ENCODE data around the gene EDEM2. TPM values are rescaled to one million over a fixed set of nuclear protein-coding genes. Genes with fewer than 3 reads are reported as not detected.

Gene EDEM2
- total RNA-seq, 1 experiment from 2014 or later = 22.8 TPM

DNA sequence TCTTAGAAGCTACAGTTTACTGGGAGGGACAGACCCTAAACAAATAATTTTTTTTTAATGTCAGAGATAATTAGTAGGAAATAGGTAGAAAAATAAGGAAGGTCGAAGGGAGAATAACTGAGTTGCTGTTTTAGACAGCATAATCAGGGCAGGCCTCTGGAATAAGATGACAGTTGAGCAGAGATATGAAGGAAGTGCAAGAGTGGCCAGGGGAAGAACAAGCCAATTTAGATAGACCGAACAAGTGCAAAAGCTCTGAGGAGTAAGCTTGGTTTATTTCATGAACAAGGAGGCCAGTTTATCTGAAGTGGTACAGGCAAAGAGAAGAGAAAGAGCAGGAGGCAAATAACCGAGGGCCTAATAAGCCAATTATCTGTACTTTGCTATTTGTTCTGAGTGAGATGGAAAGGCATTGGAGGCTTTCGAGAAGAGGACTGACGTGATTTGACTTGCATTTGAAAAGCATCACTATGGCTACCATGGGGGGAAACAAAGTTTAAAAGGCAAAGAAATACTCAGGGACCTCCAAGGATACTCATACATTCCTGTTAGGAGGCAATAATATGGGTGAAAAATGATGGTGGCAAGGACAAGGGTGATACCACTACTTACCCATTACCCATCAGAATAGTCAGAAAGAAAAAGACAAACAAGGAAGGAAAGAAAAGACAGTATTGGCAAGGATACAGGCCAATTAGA lies 44.4 kb upstream of the EDEM2 start:
- Histone ChIP-seq H3K4me3 (replicated peaks in 1 of 2; ENCODE audit: low read depth in 1 of 2, low read length in 2 of 2) (no peak overlapping the region), H4K20me1 (ENCODE audit: insufficient read depth) (no peaks in the 10 kb centered on the region), H3K27ac (ENCODE audit: low read depth, low read length) (no peak overlapping the region), H3K79me2 (ENCODE audit: insufficient read depth, low read length) (no peaks in the 10 kb centered on the region), H3K36me3 (ENCODE audit: control insufficient read depth in 1 of 2, insufficient read depth in 2 of 2, low read length in 2 of 2) (0 out of 4 replicates have a peak, but pooled peaks cover 0 to 2% of the 10 kb centered on the region in 2 experiments), H3K4me1 (ENCODE audit: control insufficient read depth in 1 of 2, insufficient read depth in 2 of 2, low read length in 2 of 2) (no peaks in the 10 kb centered on the region), H3K27me3 (ENCODE audit: insufficient read depth, low read length) (no peaks in the 10 kb centered on the region), H3K9me2 (ENCODE audit: insufficient read depth) (no peaks in the 10 kb centered on the region), H3K9ac (ENCODE audit: low read length) (no peak overlapping the region), H2AFZ (ENCODE audit: low read depth, low read length, poor library complexity, severe bottlenecking) (no peak overlapping the region), H3K9me3 (ENCODE audit: control insufficient read depth in 1 of 2, insufficient read depth in 1 of 2, low read depth in 1 of 2, low read length in 2 of 2) (peaks cover 6% of the 10 kb centered on the region in 2 experiments; a peak in 3 of 4 replicates), H3K4me2 (ENCODE audit: low read length) (no peak overlapping the region)
- RAD21 ChIA-PET (ENCODE audit: low non-redundant PET in 1 of 2, low total read pairs in 2 of 2, uncharacterized antibody in 2 of 2, unreplicated experiment in 2 of 2) = no interaction called here
- POLR2A ChIA-PET = no interaction called here
- DNase-seq (ENCODE audit: low read depth, low spot score) (no peak), ATAC-seq (no peak)
- CTCF ChIA-PET = interaction anchor here (0.9 kb wide), 1 partner anchor 46 kb away, joined by 3 read pairs; no protein-coding TSS in a partner anchor
- intact Hi-C loops (cut with micrococcal nuclease) = no loop called here
- BruUV-seq (replicated peaks) = no TSS peak
- TF ChIP-seq EZH2 (IDR thresholded peaks at IDR 0.05) = no peak
- no peak for TF ChIP-seq TCF7L2 (IDR thresholded peaks at IDR 0.05; ENCODE audit: borderline replicate concordance, extremely low read depth, insufficient read depth, insufficient read length)
- no peak for TF ChIP-seq ZNF274 (IDR thresholded peaks at IDR 0.05; ENCODE audit: low read depth, low read length)
- TF ChIP-seq SP1 (IDR thresholded peaks at IDR 0.05; ENCODE audit: low read depth) = no peak
- no peak for TF ChIP-seq FOSL1 (IDR thresholded peaks at IDR 0.05; ENCODE audit: low read depth)
- no peak for TF ChIP-seq YY1 (IDR thresholded peaks at IDR 0.05; ENCODE audit: extremely low read depth, insufficient replicate concordance, low read depth, low read length)
- no peak for TF ChIP-seq EGR1 (IDR thresholded peaks at IDR 0.05; ENCODE audit: low read depth)
- TF ChIP-seq CEBPB (IDR thresholded peaks at IDR 0.05; ENCODE audit: low read depth) = no peak
- TF ChIP-seq RAD21 (IDR thresholded peaks at IDR 0.05; ENCODE audit: low read depth) = no peak
- TF ChIP-seq EZH2phosphoT487 (IDR thresholded peaks at IDR 0.05; ENCODE audit: borderline replicate concordance) = no peak
- no peak for TF ChIP-seq CTCF (IDR thresholded peaks at IDR 0.05 in 2 of 3, conservative IDR thresholded peaks at IDR 0.05 in 1 of 3; ENCODE audit: borderline replicate concordance in 1 of 3, insufficient read depth in 1 of 3, low read depth in 2 of 3, low read length in 2 of 3)
- TF ChIP-seq POLR2AphosphoS5 (IDR thresholded peaks at IDR 0.05; ENCODE audit: low read depth, low read length) = no peak
- no peak for TF ChIP-seq SRF (IDR thresholded peaks at IDR 0.05; ENCODE audit: low read depth)
- TF ChIP-seq CBX3 (IDR thresholded peaks at IDR 0.05; ENCODE audit: low read depth) = no peak
- no peak for TF ChIP-seq ATF3 (IDR thresholded peaks at IDR 0.05)
- no peak for TF ChIP-seq MAX (IDR thresholded peaks at IDR 0.05)
- TF ChIP-seq JUND (IDR thresholded peaks at IDR 0.05) = no peak

Measured in HCT116 (cell line).